Measurements from ENCODE around the gene UCN.
"Not testable (repeated sequence)": the region's sequence is repeated elsewhere in the genome, so short reads cannot be mapped to it uniquely, and the experiment has no call there.

UCN gene

DNA sequence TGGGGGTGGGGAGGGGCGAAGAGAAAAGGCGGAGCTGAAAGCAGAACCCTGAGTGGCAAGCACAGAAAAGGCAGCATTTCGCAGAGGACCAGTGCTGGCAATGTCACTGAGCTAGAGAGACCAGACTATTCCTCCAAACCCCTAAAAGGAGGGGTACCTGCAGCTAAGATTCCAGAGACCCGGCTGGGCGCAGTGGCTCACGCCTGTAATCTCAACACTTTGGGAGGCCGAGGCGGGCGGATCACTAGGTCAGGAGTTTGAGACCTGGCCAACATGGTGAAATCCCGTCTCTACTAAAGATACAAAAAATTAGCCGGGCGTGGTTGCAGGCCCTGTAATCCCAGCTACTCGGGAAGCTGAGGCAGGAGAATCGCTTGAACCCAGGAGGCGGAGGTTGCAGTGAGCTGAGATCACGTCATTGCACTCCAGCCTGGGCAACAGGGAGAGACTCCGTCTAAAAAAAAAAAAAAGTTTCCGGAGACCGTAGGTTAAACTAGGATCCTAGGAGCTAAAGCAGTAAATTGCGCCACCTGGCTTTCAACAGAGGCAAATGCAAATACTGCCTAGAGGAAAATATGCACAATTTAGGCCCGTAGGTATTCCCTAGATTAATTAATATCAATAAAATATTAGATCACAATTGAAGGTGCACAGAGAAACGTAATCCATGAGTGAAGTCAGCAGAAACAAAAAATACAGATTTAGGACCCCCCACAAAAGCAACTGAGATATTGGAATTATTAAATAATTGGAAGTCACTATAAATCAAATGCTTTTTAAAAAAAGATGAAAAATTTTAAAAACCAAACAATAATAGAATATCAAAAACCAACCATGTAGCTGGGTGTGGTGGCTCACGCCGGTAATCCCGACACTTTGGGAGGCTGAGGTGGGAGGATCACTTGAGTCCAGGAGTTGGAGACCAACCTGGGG, 4.9 kb downstream of the UCN start:
- H3F3A ChIP-seq (ENCODE audit: control insufficient read depth, insufficient read depth) = peaks cover 2% of the 10 kb centered on the region; the same call in 1 of the 2 replicates
- H3K4me3 ChIP-seq (ENCODE audit: low read length) = peak overlapping the region; percentile 54
- peaks cover 20% of the 10 kb centered on the region for H3K4me1 ChIP-seq (ENCODE audit: control insufficient read depth, low read length)
- peak overlapping the region; percentile 60 for H3K4me2 ChIP-seq (ENCODE audit: low read length)
- no peak overlapping the region for H3K27ac ChIP-seq (ENCODE audit: low read depth, low read length)
- H3K79me2 ChIP-seq (ENCODE audit: control insufficient read depth, low read length) = no peaks in the 10 kb centered on the region
- TF ChIP-seq, protein P1, sequence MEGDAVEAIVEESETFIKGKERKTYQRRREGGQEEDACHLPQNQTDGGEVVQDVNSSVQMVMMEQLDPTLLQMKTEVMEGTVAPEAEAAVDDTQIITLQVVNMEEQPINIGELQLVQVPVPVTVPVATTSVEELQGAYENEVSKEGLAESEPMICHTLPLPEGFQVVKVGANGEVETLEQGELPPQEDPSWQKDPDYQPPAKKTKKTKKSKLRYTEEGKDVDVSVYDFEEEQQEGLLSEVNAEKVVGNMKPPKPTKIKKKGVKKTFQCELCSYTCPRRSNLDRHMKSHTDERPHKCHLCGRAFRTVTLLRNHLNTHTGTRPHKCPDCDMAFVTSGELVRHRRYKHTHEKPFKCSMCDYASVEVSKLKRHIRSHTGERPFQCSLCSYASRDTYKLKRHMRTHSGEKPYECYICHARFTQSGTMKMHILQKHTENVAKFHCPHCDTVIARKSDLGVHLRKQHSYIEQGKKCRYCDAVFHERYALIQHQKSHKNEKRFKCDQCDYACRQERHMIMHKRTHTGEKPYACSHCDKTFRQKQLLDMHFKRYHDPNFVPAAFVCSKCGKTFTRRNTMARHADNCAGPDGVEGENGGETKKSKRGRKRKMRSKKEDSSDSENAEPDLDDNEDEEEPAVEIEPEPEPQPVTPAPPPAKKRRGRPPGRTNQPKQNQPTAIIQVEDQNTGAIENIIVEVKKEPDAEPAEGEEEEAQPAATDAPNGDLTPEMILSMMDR (IDR thresholded peaks at IDR 0.05; ENCODE audit: low read depth, low read length, poor library complexity, severe bottlenecking) = peak; percentile 78
- TF ChIP-seq EZH2phosphoT487 (IDR thresholded peaks at IDR 0.05; ENCODE audit: borderline replicate concordance, low read length) = no peak
- H3K9me2 ChIP-seq (replicated peaks; ENCODE audit: control insufficient read depth, low read length) = no peaks in the 10 kb centered on the region
- H3K9me3 ChIP-seq (ENCODE audit: control insufficient read depth, insufficient read depth, low read length) = no peaks in the 10 kb centered on the region
- H3K36me3 ChIP-seq (ENCODE audit: control insufficient read depth, low read length) = no peaks in the 10 kb centered on the region
- H3K27me3 ChIP-seq (ENCODE audit: control insufficient read depth, low read length) = no peaks in the 10 kb centered on the region
- no peaks in the 10 kb centered on the region for H4K20me1 ChIP-seq (ENCODE audit: control insufficient read depth, insufficient read depth, low read depth, low read length)

DNA sequence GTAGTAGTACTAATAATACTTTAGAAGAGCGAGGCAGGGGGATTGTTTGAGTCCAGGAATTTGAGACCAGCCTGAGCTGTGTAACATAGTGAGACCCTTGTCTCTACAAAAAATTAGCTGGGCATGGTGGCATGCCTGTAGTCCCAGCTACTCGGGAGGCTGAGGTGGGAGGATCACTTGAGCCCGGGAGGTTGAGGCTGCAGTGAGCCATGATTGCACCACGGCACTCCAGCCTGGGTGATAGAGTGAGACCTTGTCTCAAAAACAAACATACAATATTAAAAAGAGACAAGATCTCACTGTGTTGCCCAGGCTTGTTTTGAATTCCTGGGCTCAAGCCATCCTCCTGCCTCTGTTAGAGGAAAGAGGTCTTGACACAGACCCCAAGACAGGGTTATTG, 7.6 kb downstream of the UCN start:
- not testable (repeated sequence) for H3K9me3 ChIP-seq (ENCODE audit: control insufficient read depth, insufficient read depth, low read length); H3K4me2 ChIP-seq (ENCODE audit: low read length); H3K27me3 ChIP-seq (ENCODE audit: control insufficient read depth, low read length); H3K4me3 ChIP-seq (ENCODE audit: low read length); H3K27ac ChIP-seq (ENCODE audit: low read depth, low read length); H3K9me2 ChIP-seq (replicated peaks; ENCODE audit: control insufficient read depth, low read length); H3K79me2 ChIP-seq (ENCODE audit: control insufficient read depth, low read length); H4K20me1 ChIP-seq (ENCODE audit: control insufficient read depth, insufficient read depth, low read depth, low read length); H3F3A ChIP-seq (ENCODE audit: control insufficient read depth, insufficient read depth); H3K36me3 ChIP-seq (ENCODE audit: control insufficient read depth, low read length)
- H3K4me1 ChIP-seq (ENCODE audit: control insufficient read depth, low read length) = peaks cover 19% of the 10 kb centered on the region

DNA sequence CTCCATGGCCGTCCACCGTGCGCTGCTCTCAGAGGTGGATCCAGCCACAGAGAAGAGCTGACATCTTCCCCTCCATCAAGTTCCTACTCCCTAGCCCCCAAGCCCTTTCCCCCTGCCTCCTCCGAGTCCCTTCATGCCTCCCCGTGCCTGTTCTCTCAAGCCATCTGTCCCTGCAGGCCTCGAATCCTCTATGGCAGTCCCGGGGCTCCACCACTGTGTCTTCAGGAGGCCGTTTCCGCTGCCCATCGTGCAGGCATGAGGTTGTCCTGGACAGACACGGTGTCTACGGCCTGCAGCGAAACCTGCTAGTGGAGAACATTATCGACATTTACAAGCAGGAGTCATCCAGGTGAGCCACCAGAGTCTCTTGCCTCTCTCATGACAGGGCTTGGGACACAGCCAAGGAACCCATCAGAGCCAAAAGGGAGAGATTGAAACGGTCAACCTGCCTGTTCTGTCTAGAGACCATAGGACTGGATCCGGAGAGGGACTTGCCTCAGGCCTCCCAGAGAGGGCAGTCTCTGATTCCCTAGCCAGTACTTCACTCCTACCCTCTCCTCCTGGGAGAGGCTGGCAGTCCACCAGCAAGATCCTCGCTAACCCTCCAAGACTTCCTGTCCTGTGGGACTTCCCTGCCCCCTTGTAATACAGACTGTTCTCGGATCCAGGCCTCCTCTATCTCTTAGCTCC, 9.7 kb downstream of the UCN start:
- TF ChIP-seq, protein P1 (IDR thresholded peaks at IDR 0.05; ENCODE audit: low read depth, low read length, poor library complexity, severe bottlenecking) = no peak
- TF ChIP-seq EZH2phosphoT487 (IDR thresholded peaks at IDR 0.05; ENCODE audit: borderline replicate concordance, low read length) = no peak
- Histone ChIP-seq H3K4me2 (ENCODE audit: low read length) (no peak overlapping the region), H4K20me1 (ENCODE audit: control insufficient read depth, insufficient read depth, low read depth, low read length) (no peaks in the 10 kb centered on the region), H3K4me3 (ENCODE audit: low read length) (no peak overlapping the region), H3K9me3 (ENCODE audit: control insufficient read depth, insufficient read depth, low read length) (no peaks in the 10 kb centered on the region), H3K27ac (ENCODE audit: low read depth, low read length) (no peak overlapping the region), H3K36me3 (ENCODE audit: control insufficient read depth, low read length) (no peaks in the 10 kb centered on the region), H3K79me2 (ENCODE audit: control insufficient read depth, low read length) (no peaks in the 10 kb centered on the region), H3K27me3 (ENCODE audit: control insufficient read depth, low read length) (no peaks in the 10 kb centered on the region), H3K9me2 (replicated peaks; ENCODE audit: control insufficient read depth, low read length) (no peaks in the 10 kb centered on the region), H3K4me1 (ENCODE audit: control insufficient read depth, low read length) (peaks cover 20% of the 10 kb centered on the region), H3F3A (ENCODE audit: control insufficient read depth, insufficient read depth) (peaks cover 2% of the 10 kb centered on the region; the same call in 1 of the 2 replicates)

DNA sequence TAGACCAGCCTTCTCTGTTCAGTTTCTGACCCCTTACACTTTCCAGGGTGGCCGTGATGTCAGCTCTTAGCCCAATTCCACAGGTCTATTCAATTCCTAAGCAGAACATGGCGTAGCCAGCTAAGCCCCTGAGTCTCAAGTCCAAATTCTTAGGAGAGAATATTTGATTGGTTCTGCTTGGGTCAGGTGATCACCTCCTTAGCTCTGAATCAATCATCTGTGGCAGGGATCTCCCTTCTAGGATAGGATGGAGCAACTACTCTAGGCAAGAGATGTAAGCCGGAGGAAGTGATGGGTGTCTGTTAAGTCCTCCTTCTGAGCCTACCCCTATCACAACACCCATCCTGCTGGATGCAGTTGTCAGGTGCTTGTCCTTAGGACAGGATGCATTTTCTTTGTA, 11.1 kb downstream of the UCN start:
- Histone ChIP-seq H4K20me1 (ENCODE audit: control insufficient read depth, insufficient read depth, low read depth, low read length) (no peaks in the 10 kb centered on the region), H3K27ac (ENCODE audit: low read depth, low read length) (no peak overlapping the region), H3K9me2 (replicated peaks; ENCODE audit: control insufficient read depth, low read length) (no peaks in the 10 kb centered on the region), H3K4me2 (ENCODE audit: low read length) (no peak overlapping the region), H3K4me1 (ENCODE audit: control insufficient read depth, low read length) (peaks cover 21% of the 10 kb centered on the region), H3K9me3 (ENCODE audit: control insufficient read depth, insufficient read depth, low read length) (no peaks in the 10 kb centered on the region), H3K4me3 (ENCODE audit: low read length) (no peak overlapping the region), H3K27me3 (ENCODE audit: control insufficient read depth, low read length) (no peaks in the 10 kb centered on the region), H3K79me2 (ENCODE audit: control insufficient read depth, low read length) (no peaks in the 10 kb centered on the region), H3K36me3 (ENCODE audit: control insufficient read depth, low read length) (no peaks in the 10 kb centered on the region), H3F3A (ENCODE audit: control insufficient read depth, insufficient read depth) (no peaks in the 10 kb centered on the region)
- TF ChIP-seq, protein P1 (IDR thresholded peaks at IDR 0.05; ENCODE audit: low read depth, low read length, poor library complexity, severe bottlenecking) = no peak
- TF ChIP-seq EZH2phosphoT487 (IDR thresholded peaks at IDR 0.05; ENCODE audit: borderline replicate concordance, low read length) = no peak
